ENCODE results near the gene SLC37A3.
"Not testable (repeated sequence)": the region's sequence is repeated elsewhere in the genome, so short reads cannot be mapped to it uniquely, and the experiment has no call there.

DNA sequence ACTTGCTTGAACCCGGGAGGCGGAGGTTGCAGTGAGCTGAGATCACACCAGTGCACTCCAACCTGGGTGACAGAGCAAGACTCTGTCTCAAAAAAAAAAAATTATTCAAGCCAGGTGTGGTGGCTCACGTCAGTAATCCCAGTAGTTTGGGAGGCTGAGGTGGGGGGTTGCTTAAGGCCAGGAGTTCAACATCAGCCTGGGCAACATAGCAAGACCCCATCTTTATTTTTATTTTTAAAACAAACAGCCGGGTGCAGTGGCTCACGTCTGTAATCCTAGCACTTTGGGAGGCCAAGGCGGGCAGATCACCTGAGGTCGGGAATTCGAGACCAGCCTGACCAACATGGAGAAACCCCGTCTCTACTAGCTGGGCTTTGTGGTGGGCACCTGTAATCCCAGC lies 17.5 kb upstream of the SLC37A3 start:
- not testable (repeated sequence) for TF ChIP-seq TCF4 (CRISPR knock-in tag; IDR thresholded peaks at IDR 0.05; ENCODE audit: borderline replicate concordance); ZNF70 (CRISPR knock-in tag; IDR thresholded peaks at IDR 0.05); ZFP30 (CRISPR knock-in tag; IDR thresholded peaks at IDR 0.05); PATZ1 (CRISPR knock-in tag; IDR thresholded peaks at IDR 0.05; ENCODE audit: borderline replicate concordance)

All from SK-N-SH treated with all-trans-retinoic acid at 6 μM for 48 hours (cell line).